ENCODE results near the gene SNX25.
"Not testable (repeated sequence)": the region's sequence is repeated elsewhere in the genome, so short reads cannot be mapped to it uniquely, and the experiment has no call there.

SNX25 gene

DNA sequence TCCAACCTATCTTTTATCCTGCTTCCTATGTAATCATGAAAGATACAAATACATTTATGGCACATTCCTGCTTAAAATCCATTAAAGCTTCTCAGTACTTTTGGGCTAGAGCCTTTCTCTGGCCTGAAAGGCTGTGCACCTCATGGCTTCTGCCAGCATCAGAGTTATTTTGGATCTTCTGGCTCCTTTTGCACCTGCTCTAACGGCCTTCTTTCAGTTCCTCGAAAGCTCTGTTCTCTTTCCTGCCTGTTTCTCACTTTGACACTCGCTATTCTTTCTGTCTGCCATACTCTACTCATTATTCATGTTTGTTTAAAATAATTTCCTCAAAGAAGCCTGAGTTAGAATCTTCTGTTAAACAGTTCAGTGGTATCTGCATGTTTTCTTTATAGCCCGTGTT, 100.4 kb downstream of the SNX25 start:
- DNase-seq = no peak

DNA sequence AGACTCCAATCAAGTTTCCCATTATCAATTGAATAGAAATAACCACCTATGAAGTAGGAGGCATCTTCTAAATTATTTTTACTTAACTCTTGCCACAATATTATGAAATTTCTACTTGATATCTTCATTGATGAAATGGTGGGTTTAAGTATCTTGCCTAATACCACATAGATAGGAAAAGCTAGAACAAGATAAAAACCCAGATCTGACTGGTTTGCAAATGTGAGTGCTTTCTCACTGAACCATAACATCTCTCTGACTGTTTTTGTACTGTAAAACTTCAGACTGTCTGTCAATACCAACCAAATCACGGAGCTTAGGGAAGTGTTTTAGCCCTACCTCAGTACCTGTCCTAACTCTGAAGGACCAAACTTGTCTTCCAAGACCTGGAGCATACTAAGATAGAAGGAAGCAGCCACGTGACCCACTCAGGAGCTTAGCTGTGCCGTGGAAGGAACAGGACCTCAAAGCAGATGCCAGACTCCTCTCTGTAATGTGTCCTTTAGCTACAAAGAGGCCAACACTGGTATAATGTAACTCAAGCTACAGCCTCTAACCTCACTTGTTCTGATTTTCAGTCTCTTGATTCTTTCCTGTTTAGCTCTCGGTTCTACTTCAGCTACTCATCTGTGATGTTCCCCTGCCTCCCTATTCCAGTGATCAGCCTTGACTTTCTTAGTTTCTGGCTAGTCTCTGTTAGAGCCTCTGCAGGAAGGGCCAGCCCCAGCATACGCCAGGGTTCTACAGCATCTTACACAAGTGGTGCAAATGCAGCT, 101.9 kb downstream of the SNX25 start:
- DNase-seq = no peak

DNA sequence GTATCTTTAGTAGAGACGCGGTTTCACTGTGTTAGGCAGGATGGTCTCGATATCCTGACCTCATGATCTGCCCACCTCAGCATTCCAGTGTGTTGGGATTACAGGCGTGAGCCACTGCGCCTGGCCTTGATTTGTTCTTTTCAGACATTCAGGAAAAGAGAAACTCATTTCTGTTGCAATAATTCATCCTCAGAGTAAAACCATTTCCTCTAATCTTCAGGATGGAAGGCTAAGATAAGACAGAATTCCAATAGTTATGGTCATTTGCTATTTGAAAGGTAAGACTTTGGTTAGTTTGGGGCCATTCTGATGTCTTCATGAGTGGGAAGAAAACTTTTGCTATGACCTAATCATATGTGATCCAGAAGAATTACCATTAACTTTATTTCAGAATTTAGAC, 103.3 kb downstream of the SNX25 start:
- no peak for DNase-seq

DNA sequence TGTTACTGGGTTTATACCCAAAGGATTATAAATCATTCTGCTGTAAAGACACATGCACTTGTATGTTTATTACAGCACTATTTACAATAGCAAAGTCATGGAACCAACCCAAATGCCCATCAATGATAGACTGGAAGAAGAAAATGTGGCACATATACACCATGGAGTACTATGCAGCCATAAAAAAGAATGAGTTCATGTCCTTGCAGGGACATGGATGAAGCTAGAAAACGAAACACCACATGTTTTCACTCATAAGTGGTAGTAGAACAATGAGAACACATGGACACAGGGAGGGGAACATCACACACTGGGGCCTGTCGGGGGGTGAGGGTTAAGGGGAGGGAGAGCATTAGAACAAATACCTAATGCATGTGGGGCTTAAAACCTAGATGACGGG, 108.1 kb downstream of the SNX25 start:
- not testable (repeated sequence) for DNase-seq

DNA sequence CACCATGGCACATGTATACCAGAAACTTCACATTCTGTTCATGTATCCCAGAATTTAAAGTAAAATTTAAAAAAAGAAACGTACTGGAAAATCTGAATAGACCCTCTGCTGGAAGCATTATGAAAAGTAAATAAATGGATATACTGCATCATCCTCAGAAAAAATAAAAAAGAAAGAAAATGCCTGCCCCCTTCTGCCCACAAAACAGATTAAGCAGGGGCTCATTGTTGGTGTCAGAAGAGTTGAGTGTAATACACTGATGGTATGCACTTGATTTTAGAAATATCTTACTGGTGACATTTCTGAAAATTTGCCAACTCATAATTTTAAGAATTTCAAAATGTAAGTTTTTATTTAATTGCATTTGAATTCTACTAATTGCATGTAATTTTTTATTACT, 108.5 kb downstream of the SNX25 start:
- DNase-seq = no peak

DNA sequence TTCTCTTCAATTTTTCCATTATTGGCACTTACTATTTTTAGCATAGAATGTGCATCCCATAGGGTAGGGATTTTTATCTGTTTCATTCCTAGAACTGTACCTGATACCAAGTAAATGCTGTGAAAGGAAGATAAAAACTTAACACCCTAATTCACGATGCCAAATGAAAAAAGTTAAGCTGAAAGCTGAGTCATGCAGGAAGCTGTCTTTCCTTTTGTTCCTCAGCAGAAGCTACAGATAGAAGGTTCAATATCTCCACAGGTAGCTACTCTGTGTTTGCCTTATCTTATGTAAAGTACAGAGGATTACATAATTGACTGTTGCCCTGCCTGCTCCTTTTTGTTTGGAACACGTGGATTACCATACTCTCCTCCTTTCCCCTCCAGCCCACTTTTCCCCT, 109.3 kb downstream of the SNX25 start:
- no peak for DNase-seq

DNA sequence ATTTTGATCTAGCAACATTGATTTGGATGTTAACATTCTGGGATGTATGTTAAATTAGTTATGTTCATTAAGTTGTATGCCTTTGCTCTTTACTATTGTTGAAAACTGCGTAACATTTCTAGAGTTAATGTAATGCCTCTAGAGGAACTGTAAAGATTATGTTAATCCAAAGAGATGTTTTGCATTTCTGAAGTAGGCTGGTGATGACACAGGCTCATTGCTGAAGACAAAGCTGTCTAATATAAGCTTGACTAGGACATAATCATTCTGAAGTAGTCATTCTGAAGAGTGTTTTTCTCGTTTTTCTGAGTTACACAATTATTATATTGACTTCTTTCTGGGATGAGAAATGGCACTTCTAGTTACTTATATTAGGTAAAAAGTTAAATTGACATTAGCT, 113.4 kb downstream of the SNX25 start:
- DNase-seq = no peak

DNA sequence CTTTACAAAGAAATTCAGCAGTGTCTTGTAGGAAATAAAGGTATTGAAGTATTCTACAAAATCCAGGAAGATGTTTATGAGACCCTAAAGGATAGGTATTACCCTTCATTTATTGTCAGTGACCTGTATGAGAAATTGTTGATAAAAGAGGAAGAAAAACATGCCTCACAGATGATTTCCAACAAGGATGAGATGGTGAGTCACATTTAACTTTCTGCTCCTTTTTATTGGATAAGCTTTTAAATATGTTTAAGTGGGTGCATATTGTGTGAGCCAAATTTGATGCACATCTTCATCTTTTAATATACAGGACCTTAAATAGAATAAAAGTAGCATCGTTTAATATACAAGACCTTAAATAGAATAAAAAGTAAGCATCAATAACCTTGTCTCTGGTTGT, 114.2 kb downstream of the SNX25 start:
- DNase-seq = no peak

DNA sequence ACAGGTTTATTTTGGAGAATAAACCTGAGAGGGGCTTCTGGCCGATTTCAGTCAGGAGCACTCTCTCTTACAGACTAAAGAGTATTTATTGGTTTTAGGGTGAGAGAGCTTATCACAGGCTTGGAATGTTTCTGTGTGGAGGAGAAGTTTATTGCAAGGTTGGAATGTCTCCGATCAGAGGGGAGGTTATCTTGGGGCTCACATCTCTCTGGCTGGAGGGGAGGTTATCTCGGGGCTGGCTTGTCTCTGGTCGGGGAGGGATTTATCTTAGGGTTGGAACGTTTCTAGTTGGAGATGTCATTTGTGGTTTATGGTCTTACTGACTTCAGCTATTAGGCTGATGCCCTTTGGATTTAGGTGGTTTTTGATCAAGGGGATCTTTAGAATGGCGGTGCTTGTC, 115.0 kb downstream of the SNX25 start:
- not testable (repeated sequence) for DNase-seq

DNA sequence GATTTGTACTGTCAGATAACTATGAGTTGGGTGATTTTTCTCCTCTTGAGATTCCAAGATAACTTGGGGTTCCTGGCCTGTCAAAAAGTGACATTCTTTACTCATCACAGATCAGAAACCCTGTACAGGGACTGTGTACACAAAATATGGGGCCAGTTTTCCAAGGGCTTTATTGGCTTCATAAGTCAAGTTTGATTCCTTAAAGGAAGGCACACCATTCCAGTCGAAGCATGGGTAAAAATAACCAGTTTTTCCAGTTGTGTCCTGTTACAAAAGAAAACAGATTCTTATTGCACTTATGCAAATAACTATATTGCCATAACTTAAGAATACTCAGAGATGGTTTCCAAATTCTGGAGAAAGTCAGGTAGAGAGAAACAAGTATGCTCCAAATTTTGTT, 116.3 kb downstream of the SNX25 start:
- not testable (repeated sequence) for DNase-seq

DNA sequence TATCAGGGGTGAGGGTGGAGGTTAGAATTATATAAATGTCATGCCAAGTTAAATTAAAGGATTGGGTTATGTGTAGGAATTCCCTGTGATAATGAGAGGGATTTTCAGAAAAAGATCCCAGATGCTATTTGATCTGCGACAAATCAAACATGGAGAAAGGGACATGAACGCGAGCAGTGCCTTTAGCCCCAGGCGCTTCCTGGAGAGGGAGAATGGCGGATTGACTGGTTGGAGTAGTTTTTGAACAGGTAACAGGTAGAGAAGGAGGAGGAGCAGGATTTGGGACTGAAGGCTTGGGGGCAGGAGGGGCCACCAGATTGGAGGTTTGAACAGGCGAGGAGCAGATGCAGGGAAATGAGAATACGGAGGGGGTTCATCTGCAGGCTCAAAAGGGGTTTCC, 119.2 kb downstream of the SNX25 start:
- no peak for DNase-seq

DNA sequence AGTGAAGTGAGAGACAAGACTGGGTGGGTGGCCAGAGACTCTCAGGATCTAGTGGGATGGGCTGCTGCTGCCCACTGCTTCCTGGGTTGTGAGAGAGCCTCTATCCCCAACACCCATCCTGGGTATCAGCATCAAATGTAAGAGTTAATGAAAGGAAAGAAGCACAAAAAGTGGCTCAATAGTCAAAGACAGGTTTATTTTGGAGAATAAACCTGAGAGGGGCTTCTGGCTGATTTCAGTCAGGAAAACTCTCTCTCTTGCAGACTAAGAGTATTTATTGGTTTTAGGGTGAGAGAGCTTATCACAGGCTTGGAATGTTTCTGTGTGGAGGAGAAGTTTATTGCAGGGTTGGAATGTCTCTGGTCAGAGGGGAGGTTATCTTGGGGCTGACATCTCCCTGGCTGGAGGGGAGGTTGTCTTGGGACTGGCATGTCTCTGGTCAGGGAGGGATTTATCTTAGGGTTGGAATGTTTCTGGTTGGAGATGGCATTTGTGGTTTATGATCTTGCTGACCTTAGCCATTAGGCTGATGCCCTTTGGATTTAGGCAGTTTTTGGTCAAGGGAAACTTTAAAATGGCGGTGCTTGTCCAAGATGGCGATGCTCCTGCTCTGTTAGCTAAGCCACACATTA, 120.6 kb downstream of the SNX25 start:
- not testable (repeated sequence) for DNase-seq

DNA sequence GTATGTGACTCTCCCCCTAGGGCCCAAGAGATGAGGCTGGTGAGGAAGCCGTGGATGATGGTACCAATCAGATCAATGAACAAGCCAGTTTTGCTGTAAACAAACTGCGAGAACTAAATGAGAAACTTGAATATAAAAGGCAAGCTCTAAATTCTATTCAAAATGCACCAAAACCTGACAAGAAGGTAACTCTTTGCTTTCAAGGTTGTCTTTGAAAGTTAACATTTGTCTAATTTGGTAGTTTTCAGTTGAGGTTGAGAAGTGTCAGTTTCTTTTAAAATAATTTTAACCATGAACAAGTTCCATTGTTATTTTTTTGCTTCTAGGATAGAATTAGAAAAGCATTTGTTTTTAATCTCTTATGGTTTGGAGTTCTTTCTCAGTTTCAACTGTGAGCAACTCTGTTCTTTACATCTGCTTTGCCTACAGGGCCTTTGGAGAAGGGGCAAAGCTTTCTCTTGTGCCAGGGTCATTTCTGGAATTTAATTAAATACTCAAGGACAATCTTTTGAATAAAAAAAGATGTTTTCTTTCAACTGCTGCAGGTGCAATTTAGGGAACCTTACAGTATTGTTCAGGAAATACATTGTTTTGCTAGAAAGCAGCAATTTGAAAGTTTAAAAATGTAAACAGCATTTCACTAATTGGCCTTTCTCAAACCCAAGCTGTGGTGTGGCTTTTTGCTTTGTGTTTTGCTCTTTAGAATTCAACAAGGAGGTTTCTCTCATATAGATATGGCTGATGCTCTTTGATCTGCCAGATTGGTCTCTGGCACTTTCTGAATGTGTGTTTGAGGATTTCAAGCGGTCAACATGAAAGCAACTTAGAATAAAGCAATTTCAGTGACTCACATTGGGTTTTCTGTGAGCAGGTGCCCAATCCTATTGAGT, 123.4 kb downstream of the SNX25 start:
- no peak for DNase-seq

DNA sequence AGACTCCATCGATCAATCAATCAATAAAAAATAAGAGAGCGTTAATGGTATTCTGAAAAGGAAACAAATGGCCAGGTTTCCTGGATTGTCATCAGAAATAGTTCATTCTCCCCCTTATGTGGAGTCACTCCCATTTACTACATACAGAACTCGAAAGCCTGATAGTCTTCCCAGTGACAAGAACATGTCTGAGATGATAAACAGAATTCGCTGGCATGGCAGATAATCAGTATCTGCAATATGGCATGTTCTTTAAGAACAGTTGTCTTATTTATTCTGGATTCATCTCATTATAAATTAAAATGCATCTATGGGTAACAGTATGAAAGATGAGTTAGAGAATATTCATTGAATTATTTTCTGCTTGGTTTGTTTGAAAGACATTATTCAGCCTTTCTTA, 124.9 kb downstream of the SNX25 start:
- no peak for DNase-seq

DNA sequence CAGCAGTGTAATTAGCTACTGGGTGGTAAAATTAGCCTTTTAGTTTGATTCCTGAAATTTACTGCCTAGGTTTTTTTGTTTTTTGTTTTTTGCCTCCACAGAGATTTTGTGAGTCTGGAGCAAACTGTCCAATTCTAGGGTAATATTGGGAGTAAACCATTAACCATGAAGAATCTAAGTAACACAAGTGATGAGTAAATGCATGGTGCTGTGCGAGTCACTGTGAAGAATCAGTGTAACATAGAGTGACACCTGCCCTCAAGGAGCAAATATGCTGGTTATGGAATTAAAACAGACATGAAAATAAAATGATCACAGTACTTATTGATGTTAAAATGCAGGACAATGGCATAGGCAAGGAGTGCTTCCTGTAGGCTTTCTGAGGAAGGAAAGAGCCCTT, 126.2 kb downstream of the SNX25 start:
- no peak for DNase-seq

DNA sequence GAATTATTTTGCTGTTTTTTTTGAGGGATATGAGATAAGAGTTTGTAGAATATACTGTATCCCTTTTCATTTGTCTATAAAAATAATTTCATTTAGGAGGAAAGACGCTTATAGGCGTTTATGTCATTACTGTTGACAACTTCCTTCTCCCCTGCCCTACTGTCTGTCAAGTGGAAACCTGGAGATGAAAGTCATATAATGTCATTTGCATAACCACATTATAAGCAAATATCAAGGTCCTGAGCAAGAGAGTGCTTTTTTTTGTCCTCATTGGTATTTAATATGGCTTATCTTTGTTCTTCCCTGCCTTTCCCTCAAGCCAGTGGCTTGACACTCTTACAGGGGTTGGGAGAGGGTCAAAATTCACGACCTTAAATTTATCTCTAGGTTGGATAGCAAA, 130.5 kb downstream of the SNX25 start:
- no peak for DNase-seq

DNA sequence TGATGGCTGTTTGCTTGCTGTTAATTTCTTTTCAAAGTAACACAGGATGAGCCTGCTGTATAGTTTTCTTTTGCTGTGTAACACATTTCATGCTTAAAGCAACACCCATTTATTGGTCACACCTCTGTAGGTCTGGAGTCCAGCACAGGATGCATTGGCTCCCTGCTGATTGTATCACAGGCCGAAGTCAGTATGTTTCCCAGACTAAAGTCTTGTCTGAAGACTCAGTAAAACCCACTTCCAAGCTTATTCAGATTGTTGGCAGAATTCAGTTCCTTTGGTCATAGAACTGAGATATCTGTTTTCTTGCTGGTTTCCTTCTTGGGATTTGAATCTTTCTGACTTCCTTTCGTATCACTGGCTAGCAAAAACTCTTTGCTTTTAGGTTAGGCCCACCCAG, 132.0 kb downstream of the SNX25 start:
- no peak for DNase-seq

DNA sequence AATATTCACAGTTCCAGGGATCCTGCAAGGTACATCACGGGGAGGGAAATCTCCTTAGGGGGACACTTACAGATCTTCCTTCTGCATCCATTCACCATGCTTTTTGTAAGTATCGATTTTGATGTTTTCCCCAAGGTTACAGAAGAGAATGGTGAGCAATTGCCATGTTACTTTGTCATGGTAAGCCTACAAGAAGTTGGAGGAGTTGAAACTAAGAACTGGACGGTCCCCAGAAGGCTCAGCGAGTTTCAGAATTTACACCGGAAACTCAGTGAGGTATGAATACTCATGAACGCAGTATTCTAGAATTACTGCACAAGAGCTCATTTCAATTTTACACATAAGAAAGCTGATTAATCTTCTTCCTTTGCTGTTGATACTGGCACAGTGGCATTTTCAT, 132.4 kb downstream of the SNX25 start:
- DNase-seq = no peak

DNA sequence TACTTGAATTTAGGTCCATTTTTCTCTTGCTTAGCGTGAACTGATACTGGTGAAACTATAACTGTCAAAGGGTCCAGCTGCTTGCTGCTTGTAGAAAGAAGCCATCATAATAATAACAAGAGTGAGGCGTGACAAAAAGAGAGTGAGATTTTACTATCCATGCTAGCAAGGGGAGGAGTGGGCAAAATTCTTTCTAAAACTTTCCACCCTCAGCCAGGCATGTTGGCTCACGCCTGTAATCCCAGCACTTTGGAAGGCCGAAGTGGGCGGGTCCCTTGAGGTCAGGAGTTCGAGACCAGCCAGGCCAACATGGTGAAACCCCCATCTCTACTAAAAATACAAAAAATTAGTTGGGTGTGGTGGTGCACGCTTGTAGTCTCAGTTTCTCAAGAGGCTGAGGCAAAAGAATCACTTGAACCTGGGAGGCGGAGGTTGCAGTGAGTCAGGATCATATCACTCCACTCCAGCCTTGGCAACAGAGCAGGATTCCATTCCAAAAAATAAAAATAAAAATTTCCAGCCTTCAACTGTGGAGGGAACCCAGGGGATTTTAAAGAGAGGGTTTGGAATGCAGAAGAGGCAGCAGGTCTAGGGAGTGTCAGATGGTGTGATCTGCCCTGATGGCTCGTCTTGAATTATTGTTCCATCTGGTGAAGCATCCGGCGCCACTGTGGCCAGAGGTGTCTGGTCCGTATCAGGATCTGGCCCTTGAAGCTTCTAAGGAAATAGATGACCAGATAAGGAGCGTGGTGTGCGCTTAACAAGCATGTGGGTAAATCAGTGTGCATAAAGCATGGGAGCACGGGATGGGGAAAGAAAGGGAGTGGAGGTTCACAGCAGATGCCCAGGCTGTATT, 134.6 kb downstream of the SNX25 start:
- no peak for DNase-seq

DNA sequence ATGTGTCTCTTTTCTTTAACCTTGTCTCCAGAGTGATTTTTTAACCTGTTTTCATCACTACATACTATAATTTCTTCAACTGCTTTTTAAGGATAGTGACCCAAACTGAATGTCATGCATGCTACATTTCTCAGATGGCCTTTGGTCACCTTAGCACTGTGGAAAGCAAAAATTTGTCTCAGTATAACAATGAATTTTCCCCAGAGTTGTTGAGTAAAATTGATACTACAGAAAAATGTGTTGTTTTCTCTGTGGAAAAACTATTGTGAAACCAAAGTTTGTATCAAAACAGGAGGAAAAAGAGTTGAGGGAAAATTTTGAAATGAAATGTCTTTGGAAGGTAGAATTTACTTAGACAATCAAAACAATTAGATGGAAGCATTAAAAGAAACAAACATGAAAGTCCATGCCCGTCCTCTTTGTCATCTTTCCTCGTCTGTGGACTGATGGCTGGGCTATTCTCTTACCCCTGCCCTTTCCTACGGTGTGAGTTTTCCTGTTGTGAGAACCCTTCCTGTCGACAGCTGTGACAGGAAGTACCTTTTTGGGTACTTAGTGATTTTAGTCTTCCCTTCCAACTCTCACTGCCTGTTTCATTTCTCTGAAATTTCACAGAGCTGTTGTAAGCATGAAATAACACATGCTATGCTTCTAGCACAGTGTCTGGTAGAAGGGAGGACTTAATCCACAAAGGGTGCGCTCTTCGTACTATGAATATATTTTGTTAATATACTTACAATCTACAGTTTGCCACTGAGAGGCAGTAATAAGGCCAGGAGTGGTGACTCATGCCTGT, 135.5 kb downstream of the SNX25 start:
- DNase-seq = no peak

DNA sequence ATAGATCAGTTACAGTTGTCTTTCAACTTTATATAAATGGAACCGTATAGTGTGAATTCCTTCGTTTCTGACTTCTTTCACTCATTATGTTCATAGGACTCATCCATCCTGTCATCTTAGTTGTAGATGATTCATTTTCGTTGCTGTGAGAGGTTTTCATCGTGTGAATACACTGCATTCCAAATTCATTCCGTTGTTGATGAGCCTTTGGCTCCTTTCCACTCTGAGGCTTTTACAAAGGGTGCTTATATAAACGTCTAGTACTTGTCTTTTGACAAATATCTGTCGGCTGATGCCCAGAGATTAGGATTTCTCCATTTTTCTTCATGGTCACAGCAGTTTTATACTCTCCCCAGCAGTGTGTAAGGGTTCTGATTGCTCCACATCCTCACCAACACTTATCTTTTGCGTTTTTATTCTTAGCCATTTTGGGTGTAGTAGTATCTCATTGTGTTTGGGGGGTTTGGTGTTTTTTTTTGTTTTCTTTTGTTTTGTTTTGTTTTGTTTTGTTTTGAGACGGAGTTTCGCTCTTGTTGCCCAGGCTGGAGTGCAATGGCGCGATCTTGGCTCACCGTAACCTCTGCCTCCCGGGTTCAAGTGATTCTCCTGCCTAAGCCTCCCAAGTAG, 137.7 kb downstream of the SNX25 start:
- DNase-seq = no peak
